H1 (cell line): ENCODE data around the gene CHCHD1. TPM values are rescaled to one million over a fixed set of nuclear protein-coding genes. Genes with fewer than 3 reads are reported as not detected.

Experiments used
- CTCF ChIA-PET: fragments of 300-600 bp; sonication (Branson Sonifier 250); formaldehyde crosslinking; loops from one replicate; lab custom pipeline; 2021; ENCODE audit not compliant: partially characterized antibody; lab: Charles Lee
- POLR2A ChIA-PET: fragments of 300-600 bp; sonication (Branson Sonifier 250); formaldehyde crosslinking; loops from one replicate; lab custom pipeline; 2021; ENCODE audit warnings: inconsistent platforms; ENCODE audit not compliant: partially characterized antibody; lab: Charles Lee
- DNase-seq, 2 experiments: peaks; one replicate each; pipeline versions ENCODE4 v3.0.0 to v3.0.0-alpha.2; 2010 to 2022; ENCODE audit warnings: low spot score in 2 of 2, low read depth in 1 of 2, mixed read lengths in 1 of 2
- FAIRE-seq: peaks from 2 replicates; lab custom pipeline; 2011; peaks lifted over from hg19 to GRCh38; lab: Jason Lieb, UNC
- H2AFZ ChIP-seq: 2 replicates; pipeline ENCODE4 v1.8.1; 2012; ENCODE audit warnings: low read length, inconsistent platforms
- H2AK5ac ChIP-seq: 2 replicates; pipeline ENCODE4 v1.6.1; 2013; ENCODE audit warnings: low read depth, low read length
- H2BK120ac ChIP-seq: replicated peaks from 2 replicates; pipeline ENCODE3; 2013; ENCODE audit warnings: low read depth, low read length, inconsistent platforms
- H2BK12ac ChIP-seq: 2 replicates; pipeline ENCODE4 v1.6.1; 2013; ENCODE audit warnings: low read depth, low read length
- H2BK15ac ChIP-seq: 2 replicates; pipeline ENCODE4 v1.6.1; 2013; ENCODE audit warnings: low read length
- H2BK20ac ChIP-seq: 2 replicates; pipeline ENCODE4 v1.6.1; 2013; ENCODE audit warnings: low read length
- H2BK5ac ChIP-seq: 2 replicates; pipeline ENCODE4 v1.6.1; 2013; ENCODE audit warnings: low read depth, low read length
- H3K14ac ChIP-seq: 2 replicates; pipeline ENCODE4 v1.6.1; 2013; ENCODE audit warnings: inconsistent platforms; ENCODE audit not compliant: insufficient read length
- H3K18ac ChIP-seq: 2 replicates; pipeline ENCODE4 v1.6.1; 2013; ENCODE audit warnings: low read length; ENCODE audit errors: extremely low read depth
- H3K23ac ChIP-seq: 2 replicates; pipeline ENCODE4 v1.6.1; 2013; ENCODE audit warnings: inconsistent platforms; ENCODE audit not compliant: insufficient read length
- H3K23me2 ChIP-seq: 2 replicates; pipeline ENCODE4 v1.6.1; 2013; ENCODE audit warnings: low read depth, low read length
- H3K27ac ChIP-seq: 2 replicates; pipeline ENCODE4 v1.6.1; 2011; ENCODE audit warnings: low read depth, low read length, inconsistent platforms
- H3K27me3 ChIP-seq, 4 experiments: replicated peaks in 1 of 4; 1 replicate in 1 of 4; 2 replicates in 3 of 4; pipeline versions ENCODE4 v1.6.1 to v1.8.1; 2011 to 2013; ENCODE audit warnings: low read length in 3 of 4, mild to moderate bottlenecking in 3 of 4, inconsistent platforms in 2 of 4, mixed read lengths in 2 of 4, moderate library complexity in 1 of 4; ENCODE audit not compliant: control insufficient read depth in 3 of 4, insufficient read depth in 3 of 4; ENCODE audit errors: extremely low read depth in 1 of 4
- H3K36me3 ChIP-seq, 4 experiments: 2 replicates each; pipeline versions ENCODE4 v1.6.1 to v1.8.1; 2011 to 2013; ENCODE audit warnings: mild to moderate bottlenecking in 4 of 4, low read length in 3 of 4, moderate library complexity in 2 of 4, control low read depth in 1 of 4, inconsistent platforms in 1 of 4; ENCODE audit not compliant: insufficient read depth in 4 of 4, control insufficient read depth in 2 of 4
- H3K4ac ChIP-seq: replicated peaks from 2 replicates; pipeline ENCODE3; 2013; ENCODE audit warnings: low read length, low read depth, mixed read lengths, inconsistent platforms; ENCODE audit not compliant: insufficient read length
- H3K4me1 ChIP-seq, 4 experiments: replicated peaks in 1 of 4; 1 replicate in 1 of 4; 2 replicates in 3 of 4; pipeline versions ENCODE4 v1.6.1 to v1.8.1; 2011 to 2013; ENCODE audit warnings: low read length in 3 of 4, inconsistent platforms in 2 of 4, mixed read lengths in 1 of 4; ENCODE audit not compliant: insufficient read depth in 4 of 4, control insufficient read depth in 3 of 4
- H3K4me2 ChIP-seq, 2 experiments: 2 replicates each; pipeline versions ENCODE4 v1.6.1 to v1.8.1; 2011 to 2013; ENCODE audit warnings: low read depth in 2 of 2, low read length in 2 of 2, control low read depth in 1 of 2, inconsistent platforms in 1 of 2, mild to moderate bottlenecking in 1 of 2; ENCODE audit not compliant: insufficient read depth in 1 of 2
- H3K4me3 ChIP-seq, 4 experiments: fragments of 200-600, 300-600 bp in 1 of 4; sonication (generic), shearing (Covaris generic), sonication (Bioruptor Twin) in 1 of 4; 2 replicates each; pipeline versions ENCODE4 v1.5.1 to v1.8.1; 2011 to 2016; ENCODE audit warnings: low read length in 4 of 4, low read depth in 3 of 4, control low read depth in 2 of 4, inconsistent platforms in 2 of 4, mild to moderate bottlenecking in 2 of 4, mixed read lengths in 1 of 4, moderate library complexity in 1 of 4; ENCODE audit not compliant: insufficient read depth in 2 of 4; ENCODE audit errors: extremely low read depth in 1 of 4
- H3K56ac ChIP-seq: replicated peaks from 2 replicates; pipeline ENCODE3; 2013; ENCODE audit warnings: low read depth, mild to moderate bottlenecking, mixed read lengths, low read length, inconsistent platforms; ENCODE audit not compliant: insufficient read length
- H3K79me1 ChIP-seq: 2 replicates; pipeline ENCODE4 v1.6.1; 2013; ENCODE audit warnings: low read depth, low read length, control low read depth
- H3K79me2 ChIP-seq, 2 experiments: 2 replicates each; pipeline versions ENCODE4 v1.6.1 to v1.8.1; 2012 to 2013; ENCODE audit warnings: low read length in 2 of 2, mild to moderate bottlenecking in 2 of 2, inconsistent platforms in 1 of 2; ENCODE audit not compliant: insufficient read depth in 2 of 2, control insufficient read depth in 1 of 2
- H3K9ac ChIP-seq, 4 experiments: replicated peaks in 1 of 4; 1 replicate in 1 of 4; 2 replicates in 3 of 4; pipeline versions ENCODE4 v1.6.1 to v1.8.1; 2011 to 2013; ENCODE audit warnings: low read depth in 3 of 4, low read length in 3 of 4, control low read depth in 2 of 4, mild to moderate bottlenecking in 2 of 4, moderate library complexity in 2 of 4, inconsistent platforms in 1 of 4; ENCODE audit errors: extremely low read depth in 1 of 4
- H3K9me3 ChIP-seq, 2 experiments: 2 replicates each; pipeline versions ENCODE4 v1.6.1 to v1.8.1; 2012 to 2013; ENCODE audit warnings: mild to moderate bottlenecking in 2 of 2, moderate library complexity in 2 of 2, control low read depth in 1 of 2, inconsistent platforms in 1 of 2, low read depth in 1 of 2, low read length in 1 of 2, mixed read lengths in 1 of 2; ENCODE audit not compliant: insufficient read depth in 2 of 2
- H4K20me1 ChIP-seq, 2 experiments: replicated peaks in 1 of 2; 2 replicates each; pipeline versions ENCODE3 to v1.8.1; 2011 to 2013; ENCODE audit warnings: inconsistent platforms in 2 of 2, low read length in 2 of 2, mild to moderate bottlenecking in 1 of 2; ENCODE audit not compliant: insufficient read depth in 2 of 2, control insufficient read depth in 1 of 2
- H4K5ac ChIP-seq: 2 replicates; pipeline ENCODE4 v1.6.1; 2013; ENCODE audit warnings: low read length, low read depth, mixed read lengths, inconsistent platforms; ENCODE audit not compliant: insufficient read length
- H4K8ac ChIP-seq: 2 replicates; pipeline ENCODE4 v1.8.0; 2013; ENCODE audit warnings: mild to moderate bottlenecking, moderate library complexity, low read length, inconsistent platforms; ENCODE audit not compliant: insufficient read depth; ENCODE audit errors: extremely low read depth
- H4K91ac ChIP-seq: replicated peaks from 2 replicates; pipeline ENCODE3; 2013; ENCODE audit warnings: low read length, mixed read lengths, inconsistent platforms; ENCODE audit not compliant: insufficient read length
- BACH1 ChIP-seq: IDR thresholded peaks from 2 replicates; pipeline ENCODE4 v1.6.1; 2012; ENCODE audit warnings: low read length, improper control_type of control experiment
- CHD2 ChIP-seq: IDR thresholded peaks from 2 replicates; pipeline ENCODE4 v1.6.1; 2012; ENCODE audit warnings: low read length, improper control_type of control experiment
- CREB1 ChIP-seq: IDR thresholded peaks from 2 replicates; pipeline ENCODE4 v1.6.1; 2012; ENCODE audit warnings: inconsistent platforms
- CTBP2 ChIP-seq: IDR thresholded peaks from 2 replicates; pipeline ENCODE4 v1.7.0; 2011; ENCODE audit warnings: borderline replicate concordance, mild to moderate bottlenecking, moderate library complexity, mixed read lengths, low read length; ENCODE audit not compliant: insufficient read depth, insufficient read length
- E2F6 ChIP-seq: IDR thresholded peaks from 2 replicates; pipeline ENCODE4 v1.6.1; 2012; ENCODE audit warnings: inconsistent platforms
- HDAC6 ChIP-seq: IDR thresholded peaks from one replicate; pipeline ENCODE4 v1.7.1; 2012; ENCODE audit warnings: low read depth, mild to moderate bottlenecking, inconsistent platforms, low read length, moderate library complexity
- JUND ChIP-seq: IDR thresholded peaks from 2 replicates; pipeline ENCODE4 v1.6.1; 2011; ENCODE audit warnings: mild to moderate bottlenecking, improper control_type of control experiment, low read length
- NRF1 ChIP-seq: IDR thresholded peaks from 2 replicates; pipeline ENCODE4 v1.6.1; 2011; ENCODE audit warnings: mild to moderate bottlenecking, low read depth, low read length, improper control_type of control experiment
- SIN3A ChIP-seq, 2 experiments: IDR thresholded peaks in 1 of 2; conservative IDR thresholded peaks in 1 of 2; 2 replicates each; pipeline ENCODE4 v1.6.1; 2011 to 2012; ENCODE audit warnings: low read length in 2 of 2, improper control_type of control experiment in 1 of 2, low read depth in 1 of 2, mild to moderate bottlenecking in 1 of 2
- SP4 ChIP-seq: IDR thresholded peaks from 2 replicates; pipeline ENCODE4 v1.6.1; 2012; ENCODE audit warnings: low read length, inconsistent platforms
- SUZ12 ChIP-seq: fragments of 200-600 bp; sonication (generic); IDR thresholded peaks from 2 replicates; pipeline ENCODE4 v1.6.1; 2012; ENCODE audit warnings: mild to moderate bottlenecking, inconsistent platforms, low read length, moderate library complexity, mixed read lengths
- TAF7 ChIP-seq: optimal IDR thresholded peaks from 2 replicates; pipeline ENCODE3; 2011; ENCODE audit warnings: low read depth, mild to moderate bottlenecking, inconsistent platforms, low read length, moderate library complexity, borderline replicate concordance
- ZNF274 ChIP-seq: IDR thresholded peaks from 2 replicates; pipeline ENCODE4 v1.7.0; 2012; ENCODE audit warnings: low read length, borderline replicate concordance; ENCODE audit errors: extremely low read depth
- WGBS, 2 experiments: shearing (Covaris generic) in 1 of 2; methylation state at CpG; one replicate each; pipeline versions ENCODE4 v1.1.6 to v1.1.7; 2013 to 2015; ENCODE audit warnings: low lambda C conversion rate in 2 of 2, mixed read lengths in 2 of 2, inconsistent platforms in 1 of 2, low coverage in 1 of 2, missing lambda C conversion rate in 1 of 2; ENCODE audit not compliant: insufficient replicate concordance in 2 of 2, insufficient coverage in 1 of 2, insufficient read length in 1 of 2; ENCODE audit errors: extremely low coverage in 1 of 2, missing lambda C conversion rate in 1 of 2; 5-methylcytosine and 5-hydroxymethylcytosine counted together
- polyA plus RNA-seq, 7 experiments: library from polyadenylated mRNA; depleted of rRNA in 3 of 7; stranded (reverse) in 5 of 7; unstranded in 2 of 7; fragments of >200 nt in 5 of 7; fragments of 200-250 nt in 2 of 7; gene quantifications; 1 replicate in 5 of 7; 2 replicates in 1 of 7; 4 replicates in 1 of 7; pipeline versions ENCODE4 v1.2.1 to v1.2.3, GENCODE V29; 2011 to 2013; ENCODE audit warnings: missing spikeins in 2 of 7, mixed read lengths in 2 of 7
- total RNA-seq: library from RNA; stranded (reverse); fragmentation: NEBNext Ultra II Directional; extraction: Animal tissue kit (Norgen Biotek cat#: 25700); gene quantifications from 2 replicates; pipeline ENCODE4 v1.2.1, GENCODE V29; 2021

CHCHD1 gene
- total and polyA plus RNA-seq, 2 of the 8 experiments (the other 6 are each of a cell fraction or from before 2014, with no cell fraction given): 44.9 to 58.1 TPM

GRCh38 chr10:73759512-73760115 lies 22.2 kb upstream of the CHCHD1 start:
- WGBS, 2 experiments: 91% methylated on average over 5 of the region's 5 CpGs; no CpG with 5 or more reads in 1 of the 2 experiments
- no peak overlapping the region for H3K18ac ChIP-seq
- H2BK120ac ChIP-seq: no peak overlapping the region
- H3K4me2 ChIP-seq: no peak overlapping the region
- FAIRE-seq: no peak
- no peaks in the 10 kb centered on the region for H3K9me3 ChIP-seq
- no peaks in the 10 kb centered on the region for H3K79me2 ChIP-seq
- no peak overlapping the region for H4K5ac ChIP-seq
- no peak overlapping the region for H2BK12ac ChIP-seq
- H4K20me1 ChIP-seq: no peaks in the 10 kb centered on the region
- H3K23ac ChIP-seq: no peak overlapping the region
- no peak overlapping the region for H3K4ac ChIP-seq
- no peak overlapping the region for H3K9ac ChIP-seq
- H3K56ac ChIP-seq: no peak overlapping the region
- CTCF ChIA-PET: interaction anchor here (1.2 to 3.7 kb wide), 2 partner anchors 10 to 14 kb away, joined by 3 to 17 read pairs; a partner anchor contains a TSS
- POLR2A ChIA-PET: interaction anchor here (1.3 to 3.4 kb wide), 5 partner anchors 9 to 21 kb away, joined by 3 to 20 read pairs (median 6); partner anchors contain the start of gene SEC24C
- no peak overlapping the region for H2BK15ac ChIP-seq
- no peak overlapping the region for H2AFZ ChIP-seq
- peaks cover 5 to 39% (median 26%) of the 10 kb centered on the region in 4 experiments for H3K36me3 ChIP-seq
- H3K23me2 ChIP-seq: no peaks in the 10 kb centered on the region; the same call in 1 of the 2 replicates
- DNase-seq: no peak
- no peak overlapping the region for H4K8ac ChIP-seq
- no peak overlapping the region for H2BK5ac ChIP-seq
- H2BK20ac ChIP-seq: no peak overlapping the region
- no peaks in the 10 kb centered on the region for H3K27me3 ChIP-seq
- H3K4me3 ChIP-seq: no peak overlapping the region
- H4K91ac ChIP-seq: no peak overlapping the region
- H2AK5ac ChIP-seq: no peak overlapping the region
- H3K27ac ChIP-seq: no peak overlapping the region
- no peaks in the 10 kb centered on the region for H3K4me1 ChIP-seq
- H3K79me1 ChIP-seq: 0 out of 2 replicates have a peak, but pooled peaks cover 2% of the 10 kb centered on the region
- no peak overlapping the region for H3K14ac ChIP-seq
- no peak for TF ChIP-seq CHD2
- TF ChIP-seq CTBP2: no peak
- no peak for TF ChIP-seq SIN3A (conservative IDR thresholded peaks at IDR 0.05 in 1 of 2, IDR thresholded peaks at IDR 0.05 in 1 of 2; ENCODE audit: low read depth in 1 of 2, low read length in 2 of 2)
- no peak for TF ChIP-seq HDAC6
- no peak for TF ChIP-seq SP4
- no peak for TF ChIP-seq ZNF274
- no peak for TF ChIP-seq JUND
- no peak for TF ChIP-seq CREB1
- no peak for TF ChIP-seq E2F6
- no peak for TF ChIP-seq TAF7
- TF ChIP-seq SUZ12: no peak
- no peak for TF ChIP-seq BACH1
- no peak for TF ChIP-seq NRF1
